Endothelial cell of umbilical vein (primary cell): Measurements from ENCODE around the gene NCAPG2.

Experiments used
- CTCF ChIP-seq, 2 donors: IDR thresholded peaks; 1 replicate in 1 of 2; 2 replicates in 1 of 2; pipeline ENCODE4 v1.5.1; 2011; ENCODE audit warnings: low read length in 2 of 2, mild to moderate bottlenecking in 2 of 2, moderate library complexity in 2 of 2, control low read depth in 1 of 2, inconsistent platforms in 1 of 2, low read depth in 1 of 2; ENCODE audit not compliant: insufficient read depth in 1 of 2; ENCODE audit errors: extremely low read depth in 1 of 2
- JUN ChIP-seq: IDR thresholded peaks from 2 replicates; pipeline ENCODE4 v1.6.1; 2011; ENCODE audit warnings: borderline replicate concordance, low read depth; ENCODE audit not compliant: insufficient read length, insufficient read depth
- MYC ChIP-seq: IDR thresholded peaks from one replicate; pipeline ENCODE4 v1.6.1; 2011; ENCODE audit warnings: mild to moderate bottlenecking, low read depth, low read length
- POLR2A ChIP-seq: IDR thresholded peaks from 2 replicates; pipeline ENCODE4 v1.6.1; 2012; ENCODE audit warnings: low read depth, mild to moderate bottlenecking, control low read depth, low read length

- TF ChIP-seq POLR2A = no peak
- TF ChIP-seq CTCF (IDR thresholded peaks at IDR 0.05; ENCODE audit: extremely low read depth in 1 of 2, insufficient read depth in 1 of 2, low read depth in 1 of 2, low read length in 2 of 2) = no peak
- TF ChIP-seq JUN = no peak
- no peak for TF ChIP-seq MYC
Measured at GRCh38 chr7:158747408-158747807, 42.8 kb upstream of the NCAPG2 start.
